ENCODE data around the gene LPAR3.
A peak's percentile ranks its signal among the peaks of the same experiment; 100 is the strongest.

LPAR3 gene

GRCh38 chr1:84847253-84848250 is 45.5 kb downstream of the LPAR3 start:
- peak; percentile 98 for DNase-seq (ENCODE audit: low read depth)
- H3K4me3 ChIP-seq (ENCODE audit: low read length), result no peak overlapping the region
- no peak for TF ChIP-seq CTCF (conservative IDR thresholded peaks at IDR 0.05; ENCODE audit: low read depth, low read length)

GRCh38 chr1:84846387-84846786 is 46.6 kb downstream of the LPAR3 start:
- H3K4me3 ChIP-seq (ENCODE audit: low read length), result no peak overlapping the region
- no peak for DNase-seq (ENCODE audit: low read depth)
- TF ChIP-seq CTCF (conservative IDR thresholded peaks at IDR 0.05; ENCODE audit: low read depth, low read length), result no peak

GRCh38 chr1:84845357-84845756 is 47.6 kb downstream of the LPAR3 start:
- H3K4me3 ChIP-seq (ENCODE audit: low read length), result no peak overlapping the region
- DNase-seq (ENCODE audit: low read depth), result no peak
- TF ChIP-seq CTCF (conservative IDR thresholded peaks at IDR 0.05; ENCODE audit: low read depth, low read length), result no peak

GRCh38 chr1:84844094-84844493 is 48.9 kb downstream of the LPAR3 start:
- DNase-seq (ENCODE audit: low read depth), result no peak
- no peak overlapping the region for H3K4me3 ChIP-seq (ENCODE audit: low read length)
- TF ChIP-seq CTCF (conservative IDR thresholded peaks at IDR 0.05; ENCODE audit: low read depth, low read length), result no peak

GRCh38 chr1:84842748-84843231 is 50.2 kb downstream of the LPAR3 start:
- DNase-seq (ENCODE audit: low read depth), result no peak
- no peak overlapping the region for H3K4me3 ChIP-seq (ENCODE audit: low read length)
- TF ChIP-seq CTCF (conservative IDR thresholded peaks at IDR 0.05; ENCODE audit: low read depth, low read length), result no peak

GRCh38 chr1:84841971-84842370 is 51.0 kb downstream of the LPAR3 start:
- no peak for DNase-seq (ENCODE audit: low read depth)
- no peak overlapping the region for H3K4me3 ChIP-seq (ENCODE audit: low read length)

More at GRCh38 chr1:84841971-84842370, 51.0 kb downstream of the LPAR3 start:
- TF ChIP-seq CTCF (conservative IDR thresholded peaks at IDR 0.05; ENCODE audit: low read depth, low read length), result no peak
